D341Med (cell line): Measurements from ENCODE around the gene C2CD4C.
"Not testable (repeated sequence)": the region's sequence is repeated elsewhere in the genome, so short reads cannot be mapped to it uniquely, and the experiment has no call there.

ENCODE experiments used
- DNase-seq: peaks from one replicate; pipeline ENCODE4 v3.0.0; 2012; ENCODE audit warnings: low spot score

Gene C2CD4C

DNA sequence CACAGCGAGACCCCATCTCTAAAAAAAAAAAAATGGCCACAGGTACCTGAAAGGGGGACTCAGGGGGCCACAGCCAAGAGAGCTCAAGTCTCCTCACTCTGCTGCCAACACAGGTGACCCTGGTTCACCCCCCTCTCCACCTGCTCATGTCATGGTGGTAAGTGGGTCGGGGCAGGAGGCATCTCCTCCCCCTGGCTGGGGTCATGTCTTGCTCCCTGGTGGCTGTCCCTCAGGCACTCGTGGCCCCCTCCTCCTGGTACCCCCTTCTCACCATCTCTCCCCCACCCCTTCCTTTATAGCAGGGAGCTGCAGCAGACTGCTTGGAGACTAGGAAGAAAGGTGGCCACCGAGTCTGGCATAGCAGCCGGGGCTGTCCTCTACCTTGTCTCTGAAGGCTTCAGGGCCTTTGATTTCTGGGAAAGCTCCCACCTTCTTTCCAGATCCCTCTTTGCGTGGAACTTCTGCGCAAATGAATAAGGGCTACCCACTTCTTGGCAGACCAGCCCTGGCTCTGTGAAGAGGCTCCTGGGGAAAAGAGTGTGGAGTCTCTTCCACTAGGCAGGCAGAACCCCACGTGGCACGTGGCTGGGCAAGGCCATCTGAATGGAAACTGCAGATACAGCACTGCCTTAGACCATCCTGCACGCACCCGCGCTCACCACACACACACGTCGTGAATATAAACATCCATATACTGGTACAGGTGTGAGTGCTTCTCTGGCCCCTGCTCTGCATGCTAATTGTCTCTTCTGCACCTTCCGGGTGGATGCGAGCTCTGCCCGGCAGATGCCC, 44.3 kb downstream of the C2CD4C start:
- DNase-seq = no peak

DNA sequence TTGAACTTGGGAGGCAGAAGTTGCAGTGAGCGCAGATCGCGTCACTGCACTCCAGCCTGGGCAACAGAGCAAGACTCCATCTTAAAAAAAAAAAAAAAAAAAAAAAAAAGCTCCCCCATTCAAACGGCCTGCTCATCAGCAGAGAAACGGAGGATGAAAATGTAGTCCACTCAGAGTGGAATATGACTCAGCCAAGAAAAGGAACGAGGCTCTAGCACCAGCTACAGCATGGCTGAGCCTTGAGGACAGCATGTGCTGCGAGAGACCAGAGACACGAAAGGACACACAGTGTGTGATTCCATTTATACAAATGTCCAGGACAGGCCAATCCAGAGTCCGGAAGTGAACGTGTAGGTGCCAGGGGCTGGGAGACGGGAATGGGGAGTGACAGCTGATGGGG, 46.3 kb downstream of the C2CD4C start:
- no peak for DNase-seq

DNA sequence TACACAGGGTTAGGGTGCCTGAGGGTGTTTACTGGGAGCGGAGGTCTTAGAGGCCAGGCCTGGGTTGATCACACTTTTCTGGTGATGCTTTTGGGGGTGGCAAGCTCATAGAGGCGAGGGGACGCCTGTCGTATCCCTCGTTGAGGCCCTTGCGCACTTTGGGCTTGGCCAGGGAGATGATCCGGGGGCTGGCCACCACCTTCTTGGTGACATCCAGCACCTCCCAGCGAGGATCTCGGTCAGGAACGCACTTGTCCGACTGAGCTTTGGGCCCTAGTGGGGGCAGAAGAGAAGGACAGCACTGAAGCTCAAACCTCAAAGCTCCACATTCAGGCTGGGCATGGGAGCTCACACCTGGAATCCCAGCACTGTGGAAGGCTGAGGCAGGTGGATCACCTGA, 46.8 kb downstream of the C2CD4C start:
- DNase-seq = no peak

GRCh38 chr19:359653-359925, 49.4 kb downstream of the C2CD4C start:
- no peak for DNase-seq

GRCh38 chr19:355536-355935, 53.4 kb downstream of the C2CD4C start:
- not testable (repeated sequence) for DNase-seq
